Retina (tissue), 1 donor: ENCODE results near the gene IRF3.
"Not testable (repeated sequence)": the region's sequence is repeated elsewhere in the genome, so short reads cannot be mapped to it uniquely, and the experiment has no call there.

Experiments
- DNase-seq: peaks from one replicate; pipeline ENCODE4 v3.0.0-alpha.2; 2016

IRF3 gene

DNA sequence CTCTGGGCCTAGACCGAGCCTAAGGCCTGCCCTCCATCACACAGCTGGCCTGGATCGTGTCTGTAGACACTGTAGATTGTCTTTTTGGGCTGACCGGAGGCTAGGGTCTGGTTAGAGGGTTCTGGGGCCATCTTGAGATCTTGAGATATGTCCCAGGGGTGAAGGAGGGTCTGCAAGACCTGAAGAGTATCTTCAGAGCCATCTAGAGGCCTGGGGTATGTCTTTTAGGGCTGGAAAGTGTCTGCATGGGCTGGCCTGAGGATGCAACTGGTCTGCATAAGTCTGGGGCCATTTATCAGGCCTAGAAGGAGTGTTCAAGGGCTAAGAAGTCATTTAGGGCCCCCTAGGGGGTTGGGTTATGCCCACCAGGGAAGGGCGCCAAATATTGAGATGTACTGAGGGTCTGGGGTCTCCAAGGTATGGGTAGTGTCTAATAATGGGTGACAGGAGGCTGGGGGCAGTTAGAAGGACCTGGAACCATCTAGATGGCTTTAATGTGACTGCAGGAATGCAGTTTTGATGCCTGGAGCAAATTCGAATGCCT, 23.1 kb downstream of the IRF3 start:
- no peak for DNase-seq

DNA sequence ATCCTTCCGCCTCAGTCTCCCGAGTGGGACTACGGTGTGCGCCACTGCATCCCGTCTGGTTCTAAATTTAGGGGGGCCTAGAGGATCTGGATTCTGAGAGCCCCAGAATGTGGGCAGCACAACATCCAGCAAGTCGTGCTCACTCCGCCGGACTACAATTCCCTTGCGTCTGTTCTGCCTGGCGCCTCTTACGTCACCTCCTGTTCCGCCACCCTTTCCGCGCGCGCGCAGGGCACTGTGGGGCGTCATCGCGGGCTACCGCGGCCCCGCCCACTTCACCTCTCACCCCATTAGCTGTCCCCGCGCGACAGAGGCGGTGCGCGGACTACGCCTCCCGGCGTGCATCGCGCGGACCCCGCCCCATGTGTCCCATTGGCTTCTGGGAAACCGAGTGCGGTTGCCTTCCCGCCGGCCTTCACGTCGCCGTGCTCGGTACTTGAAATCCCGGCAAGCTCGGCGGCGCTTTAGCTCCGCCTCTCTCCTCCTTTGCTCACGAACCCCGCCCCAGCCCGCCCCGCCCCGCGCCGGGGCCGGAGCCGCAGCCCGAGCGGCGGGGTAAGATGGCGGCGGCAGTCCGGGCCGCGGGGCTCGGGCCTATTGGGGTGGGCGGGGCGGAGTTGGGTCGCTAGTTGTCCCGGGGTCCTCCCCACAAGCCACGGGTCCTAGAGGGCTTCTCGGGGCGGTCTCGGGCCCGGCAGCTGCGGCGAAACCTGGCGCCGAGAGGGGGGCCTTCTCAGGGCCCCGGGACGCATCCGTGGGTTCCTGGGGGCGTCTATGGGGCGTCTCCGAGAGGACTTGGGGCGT, 23.8 kb downstream of the IRF3 start, which contains the start of gene SCAF1:
Gene SCAF1 (plus strand): TSS at position 522 of the 804 bp plus-strand sequence. CDS start 2,818 bp downstream, outside the sequence.
- DNase-seq: peak; percentile 100

DNA sequence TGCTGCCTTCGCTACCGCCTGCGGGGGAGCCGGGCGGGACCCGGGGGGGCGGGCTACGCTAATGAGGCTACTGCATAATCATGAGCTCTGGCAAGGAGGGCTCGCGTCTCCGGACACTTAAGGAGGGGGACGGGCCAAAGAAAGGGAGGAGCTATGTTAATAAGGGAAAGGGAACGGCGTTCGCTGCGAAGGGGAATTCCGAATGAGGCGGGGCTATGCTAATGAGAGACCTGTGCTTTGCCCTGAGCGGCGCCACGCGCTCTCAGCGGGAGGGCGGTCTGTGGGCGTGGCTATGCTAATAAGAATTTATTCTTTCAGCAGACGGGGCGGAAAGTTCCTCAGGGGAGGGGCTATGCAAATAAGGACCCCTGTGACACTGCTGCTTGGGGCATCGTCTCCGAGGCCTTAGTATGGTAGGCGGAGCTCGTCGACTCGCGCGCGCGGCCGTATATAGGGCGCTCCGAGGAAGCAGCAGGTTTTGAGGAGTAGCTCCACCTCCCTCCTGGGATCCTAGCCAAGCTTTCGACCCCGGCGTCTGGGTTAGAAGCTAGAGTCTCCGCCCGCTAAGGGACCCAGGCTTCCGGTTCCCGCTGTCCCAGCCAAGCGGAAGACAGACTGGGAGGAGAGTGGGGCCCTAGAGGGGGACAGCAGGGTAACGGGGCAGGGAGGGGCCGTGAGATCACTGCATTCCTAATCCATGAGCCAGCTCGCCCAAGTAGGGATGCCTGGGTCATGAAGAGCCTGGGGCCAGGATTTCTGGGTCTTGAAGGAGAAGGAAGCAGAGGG, 25.4 kb downstream of the IRF3 start, which contains the start of gene RRAS:
Gene RRAS (minus strand): TSS at position 31 of the 786 bp plus-strand sequence. CDS start 45 bp downstream, outside the sequence.
- DNase-seq: peak; percentile 99

DNA sequence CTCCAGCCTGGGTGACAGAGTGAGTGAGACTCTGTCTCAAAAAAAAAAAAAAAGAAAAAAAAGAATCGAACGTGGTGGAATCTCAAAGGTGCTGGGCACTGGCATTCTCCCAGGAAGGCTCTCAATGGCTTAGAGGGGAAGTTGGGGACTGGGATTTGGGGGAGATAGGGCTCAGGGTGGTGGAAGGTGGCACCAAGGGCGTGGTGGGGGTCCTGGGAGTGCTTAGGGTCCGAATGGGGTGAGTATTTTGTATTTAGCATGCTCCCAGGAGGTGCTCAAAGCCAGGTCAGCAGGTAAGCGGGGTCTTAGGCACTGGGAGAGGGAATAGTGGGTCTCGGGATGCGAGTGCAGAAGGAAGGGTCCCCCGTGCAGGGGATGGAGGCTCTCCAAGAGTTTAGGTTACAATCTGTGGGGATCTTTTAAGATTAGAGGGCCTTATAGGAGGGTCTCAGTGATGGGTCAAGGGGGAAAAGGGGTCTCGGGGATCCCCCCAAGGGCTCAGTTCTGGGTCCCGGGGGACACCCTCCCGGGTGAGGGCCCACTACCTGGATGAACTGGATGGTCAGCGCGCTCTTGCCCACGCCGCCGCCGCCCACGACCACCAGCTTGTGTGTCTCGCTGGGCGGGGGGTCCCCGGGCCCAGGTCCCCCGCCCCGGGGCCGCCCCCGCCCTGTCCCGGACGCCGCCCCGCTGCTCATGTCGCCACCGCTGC, 26.1 kb downstream of the IRF3 start:
- peak; percentile 52 for DNase-seq

DNA sequence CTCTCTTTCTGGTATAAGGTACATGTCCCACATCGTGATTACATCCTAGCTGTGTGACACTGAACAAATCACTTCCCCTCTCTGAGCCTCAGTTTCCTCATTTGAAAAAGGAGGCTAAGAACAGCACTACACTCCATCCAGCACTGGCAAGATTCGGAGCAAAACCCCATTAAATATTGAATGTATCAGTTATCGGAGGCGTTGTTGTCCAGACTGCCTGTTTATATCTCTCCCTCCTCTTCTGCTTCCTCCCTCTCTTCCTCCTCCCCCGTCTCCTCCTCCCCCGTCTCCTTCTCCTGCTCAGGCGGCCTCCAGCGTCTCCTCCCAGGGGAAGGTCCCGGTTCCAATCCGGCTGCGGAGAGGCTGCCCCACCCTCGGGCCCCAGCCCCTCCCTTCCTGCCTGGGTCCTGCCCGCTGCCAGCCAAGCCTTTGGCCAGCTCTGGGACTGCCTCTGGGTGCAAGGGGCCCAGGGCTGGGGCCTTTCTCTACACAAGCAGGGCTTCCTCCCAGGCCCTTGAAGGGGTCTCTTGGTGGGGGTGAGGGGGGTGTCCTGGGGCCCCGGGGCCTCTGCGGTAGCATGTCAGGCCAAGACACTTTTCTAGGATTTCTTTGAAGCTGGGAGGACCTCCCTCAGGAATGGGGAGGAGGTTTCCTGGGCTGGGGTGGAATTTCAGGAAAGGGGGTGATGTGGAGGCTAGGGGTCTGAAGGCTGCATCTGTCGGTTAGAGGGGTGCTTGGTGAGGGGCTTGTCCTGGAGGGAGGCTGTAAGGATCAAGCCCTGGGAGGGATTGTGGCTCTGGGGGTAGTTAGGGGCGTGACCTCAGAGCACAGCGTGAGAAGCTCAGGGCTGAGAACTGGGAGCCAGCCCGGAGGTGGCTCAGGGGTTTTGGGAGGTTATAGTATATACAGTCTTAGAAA, 27.6 kb downstream of the IRF3 start:
- peak; percentile 35 for DNase-seq

DNA sequence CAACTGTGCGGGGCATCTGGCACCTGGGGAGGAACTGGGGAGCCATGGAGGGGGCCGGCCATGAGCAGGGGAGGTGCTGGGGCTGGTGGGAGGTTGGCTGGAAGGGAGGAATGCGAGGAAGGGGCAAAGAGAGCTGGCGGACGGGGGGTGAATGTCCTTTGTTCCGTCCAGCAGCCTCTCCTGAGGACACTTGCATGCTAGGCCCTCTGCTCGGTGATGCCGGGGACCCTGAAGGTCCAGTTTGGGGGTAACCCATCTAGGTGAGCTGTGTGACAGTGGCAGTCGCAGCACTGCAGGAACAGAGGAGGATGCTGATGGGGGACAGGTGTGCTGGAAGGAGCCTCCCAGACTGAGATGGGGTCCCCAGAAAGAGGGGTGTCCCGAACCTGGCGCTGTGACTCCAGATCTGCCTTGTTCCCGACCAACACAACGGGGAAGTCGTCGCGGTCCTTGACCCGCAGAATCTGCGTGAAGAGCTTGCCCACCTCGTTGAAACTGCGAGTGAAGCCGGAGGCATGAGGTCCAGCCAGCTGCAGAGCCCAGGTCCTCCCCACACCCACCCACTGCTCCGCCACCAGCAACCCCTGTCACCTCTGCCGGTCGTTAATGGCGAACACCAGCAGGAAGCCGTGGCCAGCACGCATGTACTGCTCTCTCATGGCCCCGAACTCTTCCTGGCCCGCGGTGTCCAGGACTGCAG, 29.3 kb downstream of the IRF3 start:
- DNase-seq: no peak

DNA sequence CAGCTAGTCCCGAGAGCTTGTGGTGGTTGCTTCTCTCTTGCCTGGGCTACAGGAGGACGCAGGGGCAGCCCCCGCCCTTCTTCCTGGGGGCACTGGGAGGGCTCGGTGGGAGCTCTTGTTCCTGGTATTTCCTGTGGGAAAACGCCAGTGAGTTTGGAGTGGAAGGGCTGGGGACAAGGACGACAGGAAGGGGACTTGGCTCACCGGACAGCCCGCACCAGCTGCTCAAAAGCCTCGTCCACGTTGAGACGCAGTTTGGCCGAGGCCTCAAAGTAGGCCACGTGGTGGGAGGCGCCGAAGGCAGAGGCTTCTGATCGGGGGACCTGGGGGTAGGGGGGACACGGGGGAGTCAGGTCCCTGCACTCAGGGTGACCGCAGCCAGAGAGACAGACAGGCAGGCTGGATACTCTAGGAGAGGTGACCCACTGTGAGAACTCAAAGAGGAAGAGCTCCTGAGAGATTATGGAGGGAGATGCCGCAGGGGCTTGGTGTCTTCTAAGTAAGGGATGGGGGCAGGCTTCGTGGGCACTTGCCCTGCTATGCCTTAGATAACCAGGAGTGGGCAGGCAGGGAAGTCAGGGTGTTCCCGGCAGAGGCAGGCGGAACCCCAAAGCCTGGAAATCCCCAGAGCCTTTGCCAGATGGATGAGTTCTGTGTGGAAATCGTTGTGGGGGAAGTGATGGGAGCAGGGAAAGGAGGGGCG, 30.0 kb downstream of the IRF3 start:
- DNase-seq: peak; percentile 43

DNA sequence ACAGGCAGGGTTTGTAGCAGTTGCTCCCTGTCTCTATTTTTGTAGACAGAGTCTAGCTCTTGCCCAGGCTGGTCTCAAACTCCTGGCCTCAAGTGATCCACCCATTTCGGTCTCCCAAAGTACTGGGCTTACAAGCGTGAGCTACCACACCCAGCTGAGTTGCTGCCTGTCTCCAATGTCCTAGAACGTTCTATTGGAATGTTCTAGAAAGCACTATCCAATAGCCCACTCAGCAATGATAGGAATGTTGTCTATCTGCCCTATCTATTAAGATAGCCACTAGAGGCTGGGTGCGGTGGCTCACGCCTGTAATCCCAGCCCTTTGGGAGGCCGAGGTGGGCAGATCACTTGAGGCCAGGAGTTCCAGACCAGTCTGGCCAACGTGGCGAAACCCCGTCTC, 32.4 kb downstream of the IRF3 start:
- DNase-seq: not testable (repeated sequence)

DNA sequence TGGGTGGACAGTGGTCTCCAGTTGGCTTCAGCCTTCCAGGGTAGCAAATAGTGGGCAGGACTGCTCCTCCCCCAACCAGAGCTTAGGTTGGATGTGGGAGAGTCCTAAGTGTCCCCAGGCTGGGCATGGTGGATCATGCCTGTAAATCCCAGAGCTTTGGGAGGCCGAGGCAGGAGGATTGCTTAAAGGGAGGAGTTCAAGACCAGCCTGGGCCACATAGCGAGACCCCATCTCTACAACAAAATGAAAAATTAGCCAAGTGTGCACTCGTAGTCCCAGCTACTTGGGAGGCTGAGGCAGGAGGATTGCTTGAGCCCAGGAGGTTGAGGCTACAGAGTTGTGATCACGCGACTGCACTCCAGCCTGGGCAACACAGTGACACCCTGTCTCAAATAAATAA, 33.1 kb downstream of the IRF3 start:
- no peak for DNase-seq

DNA sequence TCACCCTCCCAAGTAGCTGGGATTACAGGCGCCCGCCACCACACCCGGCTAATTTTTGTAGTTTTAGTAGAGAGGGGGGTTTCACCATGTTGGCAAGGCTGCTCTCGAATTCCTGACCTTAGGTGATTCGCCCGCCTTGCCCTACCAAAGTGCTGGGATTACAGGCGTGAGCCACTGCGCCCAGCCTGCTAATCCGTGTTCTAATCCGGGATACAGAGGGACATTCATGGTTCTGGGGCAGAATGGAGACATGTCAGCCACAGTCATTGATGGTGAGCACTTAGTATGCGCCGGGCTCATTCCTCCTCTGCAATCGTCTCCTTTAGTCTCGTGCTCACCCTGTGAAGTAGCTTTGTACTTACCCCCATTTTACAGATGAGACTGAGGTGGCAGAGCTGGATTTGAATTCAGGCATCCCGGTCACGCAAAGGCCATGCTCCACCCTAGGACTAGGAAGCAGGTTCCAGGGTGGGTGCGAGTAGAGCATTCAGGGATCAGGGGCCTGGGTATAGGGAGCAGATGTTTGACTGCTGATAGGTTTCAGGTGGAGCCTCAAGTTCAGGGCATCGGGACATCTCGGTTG, 34.0 kb downstream of the IRF3 start:
- DNase-seq: no peak

DNA sequence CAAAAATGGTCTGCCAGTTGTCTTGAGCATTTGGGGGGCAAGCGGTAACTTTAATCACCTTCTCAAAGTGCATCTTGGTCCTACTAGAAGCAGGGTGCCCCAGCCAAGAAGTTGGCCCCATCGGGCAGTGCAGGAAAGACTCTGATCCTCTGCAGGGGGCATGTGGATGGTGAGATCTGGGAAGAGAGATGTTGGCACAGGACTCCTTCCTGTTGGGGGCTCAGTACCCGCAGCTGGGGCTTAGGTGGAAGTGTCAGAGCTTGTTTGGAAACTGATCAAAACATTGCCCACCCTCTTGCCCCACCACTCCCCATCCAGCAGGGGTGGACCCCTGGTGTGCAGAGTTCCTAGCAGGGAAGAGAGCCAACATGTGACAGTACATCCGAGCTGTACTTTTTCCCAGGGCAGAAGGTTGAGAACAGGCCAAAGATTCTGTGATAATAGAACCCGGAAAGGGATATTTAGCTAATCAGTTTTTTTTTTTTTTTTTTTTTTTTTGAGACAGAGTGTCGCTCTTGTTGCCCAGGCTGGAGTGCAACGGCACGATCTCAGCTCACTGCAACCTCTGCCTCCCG, 34.6 kb downstream of the IRF3 start:
- no peak for DNase-seq

DNA sequence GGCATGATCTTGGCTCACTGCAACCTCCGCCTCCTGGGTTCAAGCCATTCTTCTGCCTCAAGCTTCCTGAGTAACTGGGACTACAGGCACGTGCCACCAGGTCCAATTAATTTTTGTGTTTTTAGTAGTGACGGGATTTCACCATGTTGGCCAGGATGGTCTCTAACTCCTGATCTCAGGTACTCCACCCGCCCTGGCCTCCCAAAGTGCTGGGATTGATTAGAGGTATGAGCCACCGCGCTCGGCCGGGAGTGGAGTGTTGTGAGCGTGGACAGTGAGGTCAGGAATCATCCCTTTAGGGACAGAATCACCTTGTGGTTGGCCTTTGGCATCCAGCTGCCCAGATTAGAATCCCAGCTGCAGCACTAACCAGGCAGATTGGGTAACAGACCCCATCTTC, 36.0 kb downstream of the IRF3 start:
- no peak for DNase-seq

DNA sequence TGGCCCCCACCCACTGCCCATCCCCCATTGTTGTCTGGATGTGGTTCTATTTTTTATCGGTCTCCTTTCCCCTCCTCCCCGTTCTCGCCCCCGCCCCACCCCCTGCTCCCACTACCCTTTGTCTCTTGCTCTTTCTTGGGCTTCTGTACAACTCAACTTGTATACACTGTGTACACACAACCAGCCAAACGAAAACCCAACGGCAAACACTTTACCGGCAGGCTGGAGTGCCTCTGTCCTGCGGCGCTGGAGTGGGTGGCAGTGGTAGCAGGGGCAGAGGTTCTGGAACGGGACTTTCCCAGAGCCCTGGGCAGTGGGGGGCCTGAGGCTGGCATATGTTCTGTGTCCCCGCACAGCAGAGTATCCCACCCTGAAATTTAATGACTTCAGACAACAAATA, 39.4 kb downstream of the IRF3 start:
- DNase-seq: no peak

DNA sequence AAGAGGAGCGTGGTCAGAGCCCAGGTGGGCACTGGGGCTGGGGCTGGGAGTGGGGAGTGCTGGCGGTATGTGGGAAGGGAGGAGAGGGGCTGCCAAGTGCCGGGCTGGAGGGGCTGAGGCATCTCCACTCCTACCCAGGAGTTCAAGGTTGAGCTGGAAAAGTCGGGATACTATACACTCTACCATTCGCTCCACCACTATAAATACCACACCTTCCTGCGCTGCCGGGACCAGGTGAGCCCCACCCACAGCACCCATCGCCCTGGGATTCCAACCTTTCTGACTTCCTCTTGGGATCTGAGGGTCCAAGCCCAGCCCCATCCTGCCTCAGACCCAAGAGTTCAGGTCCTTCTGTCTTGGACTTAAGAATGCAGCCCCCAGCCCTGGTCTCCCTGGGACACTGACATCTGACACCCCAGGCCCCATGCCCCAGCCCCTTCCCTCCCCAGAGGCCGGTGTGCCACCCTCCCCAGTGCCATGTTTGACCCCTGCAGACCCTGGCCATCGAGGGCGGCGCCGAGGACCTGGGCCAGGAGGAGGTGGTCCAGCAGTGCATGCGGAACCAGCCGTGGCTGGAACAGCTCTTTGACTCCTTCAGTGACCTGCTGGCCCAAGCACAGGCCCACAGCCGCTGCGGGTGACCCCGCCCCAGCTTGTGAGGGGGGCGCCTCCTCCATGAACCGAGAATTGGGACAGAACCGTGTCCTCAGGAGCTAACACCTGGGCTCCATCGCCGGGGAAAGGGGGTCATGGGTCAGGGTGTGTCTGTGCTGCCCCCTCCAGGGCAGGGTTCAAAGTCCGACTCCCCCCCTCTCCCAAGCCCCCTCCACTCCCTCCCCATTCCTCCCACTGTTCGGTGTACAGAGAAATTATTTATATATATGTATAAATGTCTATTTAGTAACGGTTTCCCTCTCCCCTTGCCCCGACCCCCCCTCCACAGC, 40.4 kb downstream of the IRF3 start:
- DNase-seq: no peak

DNA sequence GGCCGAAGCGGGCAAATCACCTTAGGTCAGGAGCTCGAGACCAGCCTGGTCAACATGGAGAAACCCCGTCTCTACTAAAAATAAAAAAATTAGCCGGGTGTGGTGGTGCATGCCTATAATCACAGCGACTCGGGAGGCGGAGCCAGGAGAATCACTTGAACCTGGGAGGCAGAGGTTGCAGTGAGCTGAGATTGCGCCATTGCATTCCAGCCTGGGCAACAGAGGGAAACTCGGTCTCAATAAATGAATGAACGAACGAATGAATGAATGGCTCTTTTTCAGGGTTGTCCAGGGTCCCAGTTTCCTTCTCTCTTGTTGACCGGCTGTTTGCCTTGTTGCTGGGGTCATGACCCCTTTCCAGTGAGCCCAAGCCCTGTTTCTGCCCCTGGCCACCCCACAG, 47.8 kb downstream of the IRF3 start:
- DNase-seq: not testable (repeated sequence)

DNA sequence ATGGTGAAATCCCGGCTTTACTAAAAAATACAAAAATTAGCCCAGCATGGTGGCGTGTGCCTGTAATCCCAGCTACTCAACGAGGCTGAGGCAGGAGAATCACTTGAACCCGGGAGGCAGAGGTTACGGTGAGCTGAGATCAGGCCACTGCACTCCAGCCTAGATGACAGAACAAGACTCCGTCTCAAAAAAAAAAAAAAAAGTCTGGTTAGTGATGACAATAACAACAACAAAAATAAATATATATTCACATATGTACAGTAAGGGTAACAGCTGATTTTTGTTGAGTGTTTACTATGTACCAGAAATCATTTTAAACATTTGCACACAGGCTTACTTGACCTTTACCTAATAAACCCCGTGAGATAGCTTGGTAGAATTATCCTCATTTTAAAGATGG, 48.7 kb downstream of the IRF3 start:
- no peak for DNase-seq

DNA sequence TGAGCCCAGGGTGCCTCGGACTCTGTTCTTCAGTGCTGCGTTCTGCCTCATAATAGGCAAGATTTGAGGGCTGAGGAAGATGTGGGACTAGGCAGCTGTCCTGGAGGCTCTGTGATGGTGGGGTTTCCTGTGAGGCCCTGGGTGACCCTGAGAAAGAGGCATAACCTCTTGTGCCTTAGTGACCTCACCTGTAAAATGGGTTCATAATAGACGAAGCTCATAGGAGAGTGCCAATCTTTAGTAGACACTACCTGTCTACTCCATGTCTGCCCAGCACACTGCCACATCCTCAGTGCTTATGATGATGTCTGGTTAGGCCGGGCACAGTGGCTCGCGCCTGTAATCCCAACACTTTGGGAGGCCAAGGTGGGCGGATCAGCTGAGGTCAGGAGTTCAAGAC, 49.1 kb downstream of the IRF3 start:
- DNase-seq: no peak

DNA sequence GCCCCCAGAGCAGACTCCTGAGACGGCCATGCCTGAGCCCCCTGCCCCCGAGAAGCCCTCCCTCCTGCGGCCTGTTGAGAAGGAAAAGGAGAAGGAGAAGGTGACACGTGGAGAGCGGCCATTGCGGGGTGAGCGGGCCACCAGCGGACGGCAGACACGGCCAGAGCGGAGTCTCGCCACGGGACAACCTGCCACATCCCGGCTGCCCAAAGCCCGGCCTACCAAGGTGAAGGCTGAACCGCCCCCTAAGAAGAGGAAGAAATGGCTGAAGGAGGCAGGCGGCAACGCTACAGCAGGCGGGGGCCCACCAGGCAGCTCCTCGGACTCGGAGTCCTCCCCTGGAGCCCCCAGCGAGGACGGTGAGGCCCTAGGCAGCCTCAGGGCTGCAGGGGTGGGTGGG, 49.8 kb downstream of the IRF3 start:
- DNase-seq: no peak
